NCI-H510A treated with DMSO at 0.1 percent for 48 hours (cell line): ENCODE measurements around the gene GRB10.

Source experiments
- DNase-seq: peaks from one replicate; lab custom pipeline; 2025; lab: John Stamatoyannopoulos, UW

Gene GRB10

DNA sequence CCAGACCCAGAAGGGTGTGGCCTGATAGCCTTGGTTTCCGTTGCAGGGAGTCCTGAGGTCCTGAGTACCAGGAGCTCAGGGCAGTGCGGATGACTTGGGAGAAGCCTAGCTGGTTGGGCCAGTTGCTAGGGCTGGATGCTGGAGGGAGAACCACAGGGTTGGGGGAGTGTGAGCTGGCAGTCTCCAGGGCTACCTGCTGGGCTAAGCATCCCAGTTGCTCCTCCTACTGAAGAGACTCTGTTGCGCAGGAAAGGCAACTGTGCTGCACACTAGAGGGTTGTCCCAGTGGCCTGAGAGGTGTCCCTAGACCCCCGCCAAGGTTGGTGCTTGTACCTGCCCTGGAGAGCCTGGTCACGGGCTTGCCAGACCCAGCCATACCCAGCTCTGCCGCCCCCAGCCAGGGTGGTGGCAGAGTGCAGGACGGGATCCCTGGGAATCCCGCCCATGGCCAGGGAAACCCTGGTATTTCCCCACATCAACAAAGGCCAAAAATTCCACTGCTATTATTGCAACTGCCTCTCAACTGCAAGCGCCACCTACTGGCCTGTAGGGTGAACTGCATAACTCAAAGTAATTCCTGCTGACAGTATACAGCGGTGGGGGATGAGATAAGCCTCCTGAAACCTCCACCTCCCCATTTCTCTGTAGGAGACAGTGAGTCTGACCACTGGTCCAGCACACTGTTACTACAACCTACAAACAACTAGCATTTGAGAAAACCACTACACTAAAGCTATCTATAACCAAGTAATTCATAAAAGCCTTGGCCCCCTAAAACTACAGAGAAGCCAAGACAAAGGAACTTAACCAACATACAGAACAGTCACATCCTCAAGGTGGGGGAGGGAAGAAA, 149.9 kb downstream of the GRB10 start:
- DNase-seq: peak; percentile 43

- no peak for DNase-seq
Measured at GRCh38 chr7:50631639-50632038, 151.1 kb downstream of the GRB10 start.

GRCh38 chr7:50631100-50631499, 151.6 kb downstream of the GRB10 start:
- DNase-seq: no peak

DNA sequence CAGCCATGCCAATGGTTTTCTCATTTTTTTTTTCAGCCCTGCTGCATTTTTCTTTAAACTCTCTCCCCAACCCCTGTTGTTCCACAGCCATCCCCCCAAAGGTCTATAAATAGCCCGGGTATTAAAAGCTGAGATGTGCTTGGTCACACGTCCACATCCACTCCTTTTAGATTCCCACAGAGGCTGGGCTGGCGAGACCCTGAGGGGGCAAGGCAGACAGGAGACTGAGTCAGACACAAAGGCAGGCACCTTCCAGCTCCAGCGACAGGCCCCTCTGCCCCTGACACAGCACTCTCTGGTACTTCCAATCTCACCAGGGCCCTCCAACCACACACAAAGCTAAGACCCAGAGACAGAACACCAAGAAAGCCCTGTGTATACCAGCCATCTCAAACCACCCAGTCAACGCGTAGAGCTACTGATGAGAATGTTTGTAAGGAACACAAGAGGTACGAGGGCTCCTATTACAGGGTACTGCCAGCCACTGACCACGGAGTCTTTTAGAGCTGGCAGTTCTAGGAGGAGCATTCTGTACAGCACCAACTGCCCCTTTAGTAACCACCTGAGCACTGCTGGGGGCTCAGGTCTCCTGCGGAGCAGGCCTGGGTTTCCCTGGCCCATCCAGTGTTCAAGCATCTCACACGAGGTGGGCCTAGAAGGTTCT, 153.3 kb downstream of the GRB10 start:
- DNase-seq: no peak

DNA sequence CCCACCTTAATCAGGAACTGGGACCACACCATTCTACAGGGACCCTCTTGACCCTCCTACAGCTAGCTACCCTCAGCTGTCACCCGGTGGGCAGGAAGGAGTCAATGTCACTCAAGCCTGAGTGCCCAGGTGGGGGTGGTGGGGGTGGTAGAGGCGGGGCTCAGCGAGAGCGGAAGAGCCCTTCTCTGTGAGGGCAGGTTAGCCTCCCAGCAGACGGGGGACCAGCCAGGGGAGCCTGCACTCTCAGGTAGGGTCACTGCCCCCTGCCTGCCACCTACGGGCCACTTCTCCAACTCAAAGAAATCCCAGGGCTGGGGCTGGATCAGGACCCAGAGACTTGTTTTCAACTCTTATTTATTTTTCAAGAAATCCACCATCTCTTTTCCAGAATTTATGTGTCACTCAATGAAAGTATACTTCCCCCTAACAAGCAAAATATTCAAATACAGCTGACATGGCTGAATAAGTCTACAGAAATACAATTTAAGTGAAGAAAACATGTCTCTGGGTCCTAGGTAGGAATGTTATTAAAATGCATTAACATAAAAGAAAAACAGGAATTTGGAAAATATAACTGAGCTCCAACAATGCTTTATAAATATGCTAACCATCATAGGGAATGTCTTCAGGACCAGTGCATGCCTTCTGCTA, 154.1 kb downstream of the GRB10 start:
- no peak for DNase-seq

DNA sequence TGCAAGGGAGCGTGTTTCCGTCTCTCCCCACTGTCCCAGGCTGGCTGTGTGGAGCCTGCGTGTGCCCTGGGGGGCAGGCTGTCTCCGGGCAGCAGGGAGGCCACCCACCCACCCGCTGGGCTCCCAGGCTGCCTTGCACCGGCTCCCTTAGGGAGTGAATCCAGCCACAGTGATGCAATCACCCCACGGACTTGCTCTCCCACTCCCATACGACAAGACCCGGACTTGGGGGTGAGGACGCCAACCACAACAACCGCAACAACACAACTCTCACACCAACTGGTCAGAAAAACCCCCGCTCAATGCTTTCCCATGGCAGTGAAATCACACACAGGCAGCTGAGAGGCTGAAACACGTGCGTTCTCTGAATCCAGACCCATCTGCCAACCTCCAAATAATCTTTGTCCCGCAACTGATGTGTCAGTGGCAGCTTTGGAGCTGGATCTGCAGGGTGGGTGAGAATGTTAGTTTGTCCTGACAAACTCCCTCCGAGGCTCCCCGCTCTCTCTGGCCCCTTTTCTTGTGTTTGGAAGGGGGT, 154.8 kb downstream of the GRB10 start:
- DNase-seq: no peak

GRCh38 chr7:50626286-50626685, 156.4 kb downstream of the GRB10 start:
- DNase-seq: no peak

DNA sequence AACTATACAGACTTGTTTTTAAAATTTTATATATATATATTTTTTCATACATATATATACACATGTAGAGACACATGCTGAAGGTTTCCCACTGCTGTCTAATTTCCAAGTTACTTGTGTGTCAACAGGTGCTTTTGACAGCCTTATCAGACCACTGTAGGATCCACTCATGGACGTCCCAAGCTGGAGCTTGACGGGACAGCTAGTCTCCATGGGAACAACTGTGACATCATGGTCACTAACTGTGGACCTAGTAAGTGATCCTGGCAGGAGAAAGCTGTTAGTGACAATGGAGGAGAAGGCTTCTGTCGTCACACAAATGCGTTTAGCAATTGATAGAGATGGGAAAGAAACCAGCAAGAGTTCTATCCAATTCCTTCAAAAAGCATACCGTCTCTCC, 157.3 kb downstream of the GRB10 start:
- no peak for DNase-seq

DNA sequence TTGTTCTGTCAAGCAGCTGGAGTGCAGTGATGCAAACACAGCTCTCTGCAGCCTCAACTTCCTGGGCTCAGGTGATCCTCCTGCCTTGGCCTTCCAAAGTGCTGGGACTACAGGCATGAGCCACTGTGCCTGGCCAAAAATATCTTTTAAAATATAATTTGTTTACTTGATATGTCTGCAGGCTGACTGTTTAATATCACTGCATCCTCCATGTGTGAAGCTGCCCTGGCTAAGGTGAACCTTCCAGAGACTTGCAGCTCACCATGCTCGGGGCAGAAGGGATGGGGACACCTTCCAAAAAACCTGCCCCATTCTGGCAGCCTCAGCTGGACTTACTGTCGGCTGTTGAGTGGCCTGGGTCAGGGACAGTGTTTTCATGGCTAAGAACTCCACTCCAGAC, 159.9 kb downstream of the GRB10 start:
- DNase-seq: no peak

- DNase-seq: no peak
Measured at GRCh38 chr7:50621973-50622490, 160.7 kb downstream of the GRB10 start.

- no peak for DNase-seq
Measured at GRCh38 chr7:50621206-50621605, 161.5 kb downstream of the GRB10 start.

GRCh38 chr7:50620433-50620832, 162.3 kb downstream of the GRB10 start:
- no peak for DNase-seq

DNA sequence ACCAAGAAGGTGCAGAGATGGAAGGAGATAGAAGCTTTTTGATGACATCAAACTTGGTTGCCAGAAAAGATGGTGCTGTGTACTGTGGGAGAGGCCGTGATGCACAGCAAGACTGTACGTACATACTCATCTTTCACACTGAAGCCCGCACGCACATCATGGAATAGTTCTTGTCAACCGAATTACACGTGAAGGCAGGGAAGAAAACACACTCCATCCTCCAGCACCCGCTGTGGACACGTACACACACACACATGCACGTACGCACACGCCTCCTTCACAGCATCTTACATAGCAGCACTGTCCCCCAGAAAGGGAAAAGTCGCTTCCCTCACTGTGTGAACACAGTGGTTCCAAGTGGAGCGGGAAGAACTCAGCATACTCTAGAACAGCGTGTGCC, 163.0 kb downstream of the GRB10 start:
- DNase-seq: no peak

- no peak for DNase-seq
Measured at GRCh38 chr7:50618281-50618680, 164.4 kb downstream of the GRB10 start.

- DNase-seq: no peak
Measured at GRCh38 chr7:50615519-50616080, 167.1 kb downstream of the GRB10 start.

DNA sequence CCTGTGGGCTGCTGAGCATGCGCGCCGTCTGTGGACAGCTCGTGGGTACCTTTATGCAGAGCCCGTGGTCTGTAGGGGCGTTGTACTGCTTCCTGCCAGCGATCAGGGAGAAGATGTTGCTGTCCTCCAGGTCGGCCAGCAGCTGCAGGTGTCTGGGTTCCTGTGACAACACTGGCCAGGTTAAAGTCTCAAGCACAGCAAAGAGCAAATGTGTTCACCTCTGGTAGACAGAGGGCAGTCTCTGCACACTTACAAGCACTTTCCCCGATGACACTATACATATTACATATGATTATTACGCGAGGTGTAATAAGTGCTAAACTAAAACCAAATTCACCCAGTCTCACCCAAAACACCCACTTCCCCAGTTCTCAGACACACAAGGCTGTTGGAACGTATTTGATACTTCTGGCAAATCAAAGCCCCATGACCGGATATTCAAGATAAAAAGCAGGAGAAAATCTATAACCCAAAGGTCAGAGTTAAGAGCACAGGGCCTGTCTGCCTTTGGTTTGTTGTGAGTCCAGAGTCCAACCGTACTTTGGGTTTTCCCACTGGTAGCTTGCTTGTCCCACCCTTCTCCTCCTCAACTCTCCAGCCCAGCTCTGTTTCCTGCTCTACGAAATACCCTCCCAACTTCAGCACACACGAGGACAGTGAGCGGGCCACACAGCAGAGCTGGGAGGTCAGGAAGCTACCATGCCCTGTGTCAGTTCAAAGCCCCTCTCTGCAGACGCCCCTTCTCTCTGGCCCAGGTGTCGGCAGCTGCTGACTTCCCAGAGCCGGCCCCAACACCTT, 167.8 kb downstream of the GRB10 start:
- peak; percentile 36 for DNase-seq

- no peak for DNase-seq
Measured at GRCh38 chr7:50613473-50613872, 169.2 kb downstream of the GRB10 start.

DNA sequence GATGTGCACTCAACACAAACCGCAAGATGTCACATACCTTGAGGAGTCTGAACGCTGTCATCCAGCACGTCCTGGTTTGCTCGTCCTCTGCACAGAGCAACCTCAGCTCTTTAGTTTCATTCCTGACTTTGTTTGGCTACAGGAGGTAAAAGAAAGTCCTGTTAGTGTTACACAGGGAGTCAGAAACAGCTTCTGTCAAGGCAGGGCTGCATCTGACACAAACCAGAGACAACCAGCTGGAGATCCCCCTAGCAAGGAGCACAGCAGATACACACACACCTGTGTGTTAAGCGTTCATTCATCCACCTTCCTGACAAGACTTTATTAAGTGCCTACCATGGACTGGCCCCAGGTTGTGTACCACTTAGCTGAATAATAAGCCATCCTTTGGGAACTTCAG, 170.0 kb downstream of the GRB10 start:
- no peak for DNase-seq

- DNase-seq: no peak
Measured at GRCh38 chr7:50610521-50611277, 172.0 kb downstream of the GRB10 start.

DNA sequence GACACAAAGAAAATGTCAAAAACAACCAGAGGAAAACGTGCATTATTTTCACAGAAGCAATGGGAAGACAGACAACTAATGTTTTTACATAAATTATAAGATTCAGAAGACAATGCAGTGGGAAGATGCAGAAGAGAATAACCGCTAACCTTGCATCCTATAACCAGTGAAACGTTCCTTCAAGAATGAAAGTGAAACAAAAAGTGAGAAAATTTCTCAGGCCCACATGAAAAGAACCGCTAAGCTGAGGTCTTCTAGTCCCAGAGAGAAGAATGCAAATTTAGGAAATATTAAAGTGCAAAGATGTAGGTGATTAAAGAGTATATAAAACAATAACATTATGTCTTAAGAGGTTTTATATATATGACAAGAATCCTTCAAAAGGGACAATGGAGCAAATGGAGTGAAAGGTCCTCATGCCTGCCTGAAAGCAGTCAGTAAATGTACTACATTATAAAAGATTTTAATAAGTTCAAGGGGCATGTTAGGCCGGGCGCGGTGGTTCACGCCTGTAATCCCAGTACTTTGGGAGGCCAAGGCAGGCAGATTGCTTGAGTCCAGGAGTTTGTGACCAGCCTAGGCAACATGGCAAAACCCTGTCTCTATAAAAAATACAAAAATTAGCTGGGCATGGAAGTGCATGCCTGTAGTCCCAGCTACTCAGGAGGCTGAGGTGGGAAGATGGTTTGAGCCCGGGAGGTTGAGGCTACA, 174.3 kb downstream of the GRB10 start:
- no peak for DNase-seq
